Vagina (tissue), 2 donors: ENCODE results near the gene HIPK2.

Experiments
- POLR2A ChIP-seq, 2 donors: fragments of 450-650 bp; IDR thresholded peaks; one replicate each; pipeline ENCODE4 v1.6.1; 2017; ENCODE audit warnings: antibody characterized with exemption in 2 of 2, mild to moderate bottlenecking in 2 of 2, moderate library complexity in 2 of 2
- TF ChIP-seq, protein P1 (sequence below), 3 experiments: fragments of 450-650 bp in 2 of 3; fragments of 200-600 bp in 1 of 3; sonication (generic) in 1 of 3; IDR thresholded peaks; one replicate each; pipeline ENCODE4 v1.5.1; 2017 to 2019; ENCODE audit warnings: antibody characterized with exemption in 3 of 3, mild to moderate bottlenecking in 2 of 3, moderate library complexity in 2 of 3

DNA sequence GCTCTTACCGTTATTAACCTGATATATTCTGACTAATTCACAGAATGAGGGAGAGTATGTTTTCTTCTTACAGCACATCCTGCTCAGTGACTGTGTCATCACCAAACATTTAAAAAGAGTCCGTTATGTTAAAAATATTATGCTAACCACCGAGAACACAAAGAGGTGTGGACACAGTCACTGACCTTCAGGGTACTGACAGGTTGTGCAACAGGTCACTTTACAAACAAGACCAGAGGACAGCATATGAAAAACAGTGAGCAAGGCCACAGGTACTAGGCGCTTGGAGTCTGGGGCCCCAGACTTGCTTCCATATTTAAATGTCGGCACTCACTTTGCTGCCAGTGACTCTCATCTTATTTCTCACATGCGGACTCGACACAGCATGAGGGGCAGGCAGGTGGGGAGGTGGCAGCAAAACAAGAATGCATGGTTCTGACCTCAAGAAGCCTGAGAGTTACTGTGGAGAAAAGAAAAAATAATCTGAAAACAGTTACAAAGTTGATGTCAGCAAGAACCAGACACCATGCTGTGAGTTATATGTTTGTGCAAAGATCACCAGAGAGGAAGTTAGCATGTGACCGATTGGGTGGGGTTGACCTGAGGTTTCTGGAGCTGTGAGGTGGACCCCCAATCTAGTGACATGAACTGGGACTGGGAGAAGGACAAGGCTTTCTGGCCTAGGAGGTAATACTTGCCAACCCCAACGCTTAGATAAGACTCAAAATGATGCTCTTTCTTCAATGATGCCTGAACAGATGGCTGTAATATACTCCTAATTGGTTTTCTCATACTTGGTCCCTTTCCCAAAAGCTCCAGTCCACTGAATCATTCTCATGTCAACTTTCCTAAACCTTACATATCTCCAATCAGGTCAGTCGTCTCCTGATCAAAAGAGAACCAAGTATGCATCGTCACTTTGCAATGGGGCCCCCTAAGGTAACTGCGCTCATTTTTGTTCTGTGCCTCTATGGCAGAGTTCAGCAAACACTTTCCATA is 102.4 kb downstream of the HIPK2 start:
- no peak for TF ChIP-seq POLR2A (IDR thresholded peaks at IDR 0.05)
- TF ChIP-seq, protein P1, sequence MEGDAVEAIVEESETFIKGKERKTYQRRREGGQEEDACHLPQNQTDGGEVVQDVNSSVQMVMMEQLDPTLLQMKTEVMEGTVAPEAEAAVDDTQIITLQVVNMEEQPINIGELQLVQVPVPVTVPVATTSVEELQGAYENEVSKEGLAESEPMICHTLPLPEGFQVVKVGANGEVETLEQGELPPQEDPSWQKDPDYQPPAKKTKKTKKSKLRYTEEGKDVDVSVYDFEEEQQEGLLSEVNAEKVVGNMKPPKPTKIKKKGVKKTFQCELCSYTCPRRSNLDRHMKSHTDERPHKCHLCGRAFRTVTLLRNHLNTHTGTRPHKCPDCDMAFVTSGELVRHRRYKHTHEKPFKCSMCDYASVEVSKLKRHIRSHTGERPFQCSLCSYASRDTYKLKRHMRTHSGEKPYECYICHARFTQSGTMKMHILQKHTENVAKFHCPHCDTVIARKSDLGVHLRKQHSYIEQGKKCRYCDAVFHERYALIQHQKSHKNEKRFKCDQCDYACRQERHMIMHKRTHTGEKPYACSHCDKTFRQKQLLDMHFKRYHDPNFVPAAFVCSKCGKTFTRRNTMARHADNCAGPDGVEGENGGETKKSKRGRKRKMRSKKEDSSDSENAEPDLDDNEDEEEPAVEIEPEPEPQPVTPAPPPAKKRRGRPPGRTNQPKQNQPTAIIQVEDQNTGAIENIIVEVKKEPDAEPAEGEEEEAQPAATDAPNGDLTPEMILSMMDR (IDR thresholded peaks at IDR 0.05), result no peak
